ENCODE measurements around the gene NKD2.
"Not testable (repeated sequence)": the region's sequence is repeated elsewhere in the genome, so short reads cannot be mapped to it uniquely, and the experiment has no call there.

The NKD2 gene

GRCh38 chr5:1058083-1058945 lies 49.7 kb downstream of the NKD2 start:
- no peak for DNase-seq (ENCODE audit: low read depth)

GRCh38 chr5:1058988-1059883 lies 50.6 kb downstream of the NKD2 start:
- DNase-seq (ENCODE audit: low read depth): no peak

- no peak for DNase-seq (ENCODE audit: low read depth)
Measured at GRCh38 chr5:1059884-1060263, 51.3 kb downstream of the NKD2 start.

- no peak for DNase-seq (ENCODE audit: low read depth)
Measured at GRCh38 chr5:1060535-1060981, 52.0 kb downstream of the NKD2 start.

GRCh38 chr5:1061292-1061691 lies 52.7 kb downstream of the NKD2 start:
- not testable (repeated sequence) for DNase-seq (ENCODE audit: low read depth)

GRCh38 chr5:1061916-1062315 lies 53.3 kb downstream of the NKD2 start:
- DNase-seq (ENCODE audit: low read depth): no peak

GRCh38 chr5:1062761-1063568 lies 54.4 kb downstream of the NKD2 start:
- no peak for DNase-seq (ENCODE audit: low read depth)

- DNase-seq (ENCODE audit: low read depth): no peak
Measured at GRCh38 chr5:1063661-1064382, 55.2 kb downstream of the NKD2 start.

- no peak for DNase-seq (ENCODE audit: low read depth)
Measured at GRCh38 chr5:1064383-1065142, 56.0 kb downstream of the NKD2 start.

- DNase-seq (ENCODE audit: low read depth): no peak
Measured at GRCh38 chr5:1065143-1065750, 56.6 kb downstream of the NKD2 start.

GRCh38 chr5:1065891-1066650 lies 57.5 kb downstream of the NKD2 start:
- no peak for DNase-seq (ENCODE audit: low read depth)

GRCh38 chr5:1066676-1067075 lies 58.1 kb downstream of the NKD2 start:
- no peak for DNase-seq (ENCODE audit: low read depth)

- DNase-seq (ENCODE audit: low read depth): no peak
Measured at GRCh38 chr5:1067141-1068121, 58.8 kb downstream of the NKD2 start.

GRCh38 chr5:1068204-1068894 lies 59.7 kb downstream of the NKD2 start:
- no peak for DNase-seq (ENCODE audit: low read depth)

- no peak for DNase-seq (ENCODE audit: low read depth)
Measured at GRCh38 chr5:1068895-1069719, 60.5 kb downstream of the NKD2 start.

GRCh38 chr5:1069720-1070088 lies 61.1 kb downstream of the NKD2 start:
- no peak for DNase-seq (ENCODE audit: low read depth)
